ENCODE measurements around the gene FAR2.

GRCh38 chr12:29228474-29229157 lies 79.5 kb downstream of the FAR2 start:
- TF ChIP-seq TAF1 (IDR thresholded peaks at IDR 0.05; ENCODE audit: low read depth, low read length), result no peak
- no peak for TF ChIP-seq POLR2A (IDR thresholded peaks at IDR 0.05; ENCODE audit: low read depth, low read length)

Data from GM12891 (cell line).